ENCODE measurements around the gene MRGPRE.

The MRGPRE gene

GRCh38 chr11:3198815-3199214, 33.4 kb downstream of the MRGPRE start:
- Histone ChIP-seq H3K4me3 (ENCODE audit: insufficient read depth, low read length, poor library complexity, severe bottlenecking) (no peak overlapping the region), H3K36me3 (ENCODE audit: low read length) (no peaks in the 10 kb centered on the region), H3K27me3 (ENCODE audit: low read length) (no peaks in the 10 kb centered on the region), H3K79me2 (ENCODE audit: insufficient read depth, low read length) (no peaks in the 10 kb centered on the region), H3K9me3 (ENCODE audit: insufficient read depth, low read length) (no peaks in the 10 kb centered on the region), H3K9ac (ENCODE audit: low read length) (no peak overlapping the region), H3K9me2 (replicated peaks; ENCODE audit: insufficient read depth, low read length) (no peaks in the 10 kb centered on the region), H3F3A (ENCODE audit: insufficient read depth) (no peaks in the 10 kb centered on the region), H4K20me1 (ENCODE audit: low read depth, low read length) (no peaks in the 10 kb centered on the region), H2AFZ (ENCODE audit: low read depth, low read length, severe bottlenecking) (no peak overlapping the region), H3K4me2 (ENCODE audit: low read depth, low read length, poor library complexity, severe bottlenecking) (no peak overlapping the region), H3K27ac (ENCODE audit: low read depth, low read length) (no peak overlapping the region)
- no peak for TF ChIP-seq EZH2phosphoT487 (conservative IDR thresholded peaks at IDR 0.05; ENCODE audit: low read length)
- no peak for TF ChIP-seq CTCF (IDR thresholded peaks at IDR 0.05; ENCODE audit: insufficient read depth, low read length, poor library complexity, severe bottlenecking)

GRCh38 chr11:3197878-3198528, 34.2 kb downstream of the MRGPRE start:
- no peaks in the 10 kb centered on the region for H3K79me2 ChIP-seq (ENCODE audit: insufficient read depth, low read length)

GRCh38 chr11:3197044-3197695, 35.0 kb downstream of the MRGPRE start:
- no peak for TF ChIP-seq EZH2phosphoT487 (conservative IDR thresholded peaks at IDR 0.05; ENCODE audit: low read length)
- no peak for TF ChIP-seq CTCF (IDR thresholded peaks at IDR 0.05; ENCODE audit: insufficient read depth, low read length, poor library complexity, severe bottlenecking)
- Histone ChIP-seq H3K27me3 (ENCODE audit: low read length) (no peaks in the 10 kb centered on the region), H3K9me3 (ENCODE audit: insufficient read depth, low read length) (no peaks in the 10 kb centered on the region), H3K9me2 (replicated peaks; ENCODE audit: insufficient read depth, low read length) (no peaks in the 10 kb centered on the region), H3F3A (ENCODE audit: insufficient read depth) (no peaks in the 10 kb centered on the region), H3K36me3 (ENCODE audit: low read length) (no peaks in the 10 kb centered on the region), H4K20me1 (ENCODE audit: low read depth, low read length) (no peaks in the 10 kb centered on the region), H3K4me2 (ENCODE audit: low read depth, low read length, poor library complexity, severe bottlenecking) (no peak overlapping the region), H2AFZ (ENCODE audit: low read depth, low read length, severe bottlenecking) (no peak overlapping the region), H3K9ac (ENCODE audit: low read length) (no peak overlapping the region), H3K4me3 (ENCODE audit: insufficient read depth, low read length, poor library complexity, severe bottlenecking) (no peak overlapping the region), H3K27ac (ENCODE audit: low read depth, low read length) (no peak overlapping the region), H3K79me2 (ENCODE audit: insufficient read depth, low read length) (no peaks in the 10 kb centered on the region)

More at GRCh38 chr11:3197878-3198528, 34.2 kb downstream of the MRGPRE start:
- no peaks in the 10 kb centered on the region for H4K20me1 ChIP-seq (ENCODE audit: low read depth, low read length)
- H3K36me3 ChIP-seq (ENCODE audit: low read length), result no peaks in the 10 kb centered on the region
- H3K4me2 ChIP-seq (ENCODE audit: low read depth, low read length, poor library complexity, severe bottlenecking), result no peak overlapping the region
- H3K27me3 ChIP-seq (ENCODE audit: low read length), result no peaks in the 10 kb centered on the region
- H3K4me3 ChIP-seq (ENCODE audit: insufficient read depth, low read length, poor library complexity, severe bottlenecking), result no peak overlapping the region
- no peaks in the 10 kb centered on the region for H3K9me2 ChIP-seq (replicated peaks; ENCODE audit: insufficient read depth, low read length)
- H2AFZ ChIP-seq (ENCODE audit: low read depth, low read length, severe bottlenecking), result no peak overlapping the region
- H3K27ac ChIP-seq (ENCODE audit: low read depth, low read length), result no peak overlapping the region
- no peak overlapping the region for H3K9ac ChIP-seq (ENCODE audit: low read length)
- no peaks in the 10 kb centered on the region for H3K9me3 ChIP-seq (ENCODE audit: insufficient read depth, low read length)
- no peaks in the 10 kb centered on the region for H3F3A ChIP-seq (ENCODE audit: insufficient read depth)
- TF ChIP-seq EZH2phosphoT487 (conservative IDR thresholded peaks at IDR 0.05; ENCODE audit: low read length) (no peak), CTCF (IDR thresholded peaks at IDR 0.05; ENCODE audit: insufficient read depth, low read length, poor library complexity, severe bottlenecking) (no peak)

Data from SU-DHL-6 (cell line).